ENCODE measurements around the gene DVL1. TPM values are rescaled to one million over a fixed set of nuclear protein-coding genes. Genes with fewer than 3 reads are reported as not detected.
A peak's percentile ranks its signal among the peaks of the same experiment; 100 is the strongest.

DVL1 gene
- total RNA-seq, 1 experiment from 2014 or later = 91.4 TPM

- TF ChIP-seq ATF6 (CRISPR knock-in tag; IDR thresholded peaks at IDR 0.05) = no peak
- TF ChIP-seq AFF4 (CRISPR knock-in tag; IDR thresholded peaks at IDR 0.05; ENCODE audit: borderline replicate concordance) = no peak
- peak; percentile 54 for TF ChIP-seq ZNF423 (CRISPR knock-in tag; IDR thresholded peaks at IDR 0.05)
- peak; percentile 86 for TF ChIP-seq MAX (CRISPR knock-in tag; IDR thresholded peaks at IDR 0.05)
- TF ChIP-seq MLX (CRISPR knock-in tag; IDR thresholded peaks at IDR 0.05) = no peak
- TF ChIP-seq MXD4 (CRISPR knock-in tag; IDR thresholded peaks at IDR 0.05; ENCODE audit: borderline replicate concordance) = no peak
- no peak for TF ChIP-seq KAT7 (CRISPR knock-in tag; IDR thresholded peaks at IDR 0.05; ENCODE audit: borderline replicate concordance)
Measured at GRCh38 chr1:1304331-1305299, 44.6 kb downstream of the DVL1 start (continued).

GRCh38 chr1:1303736-1304135, 45.5 kb downstream of the DVL1 start:
- Mint-ChIP-seq H3K4me3 (no peak overlapping the region), H3K27ac (no peak overlapping the region), H3K4me1 (peaks cover 21% of the 10 kb centered on the region), H3K36me3 (no peaks in the 10 kb centered on the region), H3K27me3 (ENCODE audit: low read depth) (peaks cover 6% of the 10 kb centered on the region; the same call in 1 of the 2 replicates), H3K9me3 (no peaks in the 10 kb centered on the region)
- DNase-seq (ENCODE audit: low spot score) (no peak), ATAC-seq (no peak)
- CTCF ChIA-PET = interaction anchor here (7.6 kb wide), 1 partner anchor 12 kb away, joined by 81 read pairs; no protein-coding TSS in a partner anchor
- POLR2A ChIA-PET = interaction anchor here (1.0 to 2.6 kb wide), 2 partner anchors 8 to 12 kb away, joined by 3 to 7 read pairs; no protein-coding TSS in a partner anchor
- no peak for TF ChIP-seq E2F4 (CRISPR knock-in tag; IDR thresholded peaks at IDR 0.05; ENCODE audit: borderline replicate concordance, low read depth)
- TF ChIP-seq ZNF532 (CRISPR knock-in tag; IDR thresholded peaks at IDR 0.05; ENCODE audit: borderline replicate concordance) = no peak
- TF ChIP-seq NFYB (CRISPR knock-in tag; conservative IDR thresholded peaks at IDR 0.05; ENCODE audit: low read depth) = no peak
- no peak for TF ChIP-seq CREB1 (CRISPR knock-in tag; IDR thresholded peaks at IDR 0.05)
- no peak for TF ChIP-seq TP53 (CRISPR knock-in tag; IDR thresholded peaks at IDR 0.05)
- TF ChIP-seq MYBL2 (CRISPR knock-in tag; IDR thresholded peaks at IDR 0.05) = no peak
- TF ChIP-seq CBFB (CRISPR knock-in tag; IDR thresholded peaks at IDR 0.05; ENCODE audit: low read depth) = no peak
- no peak for TF ChIP-seq ERG (CRISPR knock-in tag; IDR thresholded peaks at IDR 0.05)
- no peak for TF ChIP-seq CDX4 (CRISPR knock-in tag; IDR thresholded peaks at IDR 0.05; ENCODE audit: borderline replicate concordance)
- TF ChIP-seq FOXK1 (CRISPR knock-in tag; IDR thresholded peaks at IDR 0.05) = no peak
- no peak for TF ChIP-seq TEAD1 (CRISPR knock-in tag; IDR thresholded peaks at IDR 0.05)

All from WTC11 (cell line).